ENCODE measurements around the gene PROSER2.

GRCh38 chr10:11865561-11865960, 42.4 kb downstream of the PROSER2 start:
- TF ChIP-seq CTCF (IDR thresholded peaks at IDR 0.05 in 8 of 11, conservative IDR thresholded peaks at IDR 0.05 in 3 of 11) (no peak), POLR2A (IDR thresholded peaks at IDR 0.05) (no peak)

Data from spleen (tissue), 7 donors.